MCF 10A (cell line): ENCODE measurements around the gene ACVR2B. TPM values are rescaled to one million over a fixed set of nuclear protein-coding genes. Genes with fewer than 3 reads are reported as not detected.

Experiments
- BruUV-seq: library from RNA; stranded (reverse); fragments of 400-500 nt; replicated peaks from 2 replicates; lab custom pipeline; 2021; lab: Mats Ljungman, UMichigan
- CTCF ChIA-PET: fragments of 300-600 bp; sonication (Branson Sonifier 250); formaldehyde crosslinking; extraction: SDS; loops from one replicate; lab custom pipeline; 2021; ENCODE audit warnings: antibody characterized with exemption, inconsistent platforms; lab: Yijun Ruan, JAX
- POLR2A ChIA-PET: fragments of 300-600, 350-650 bp; sonication (Branson Sonifier 250); formaldehyde crosslinking; extraction: SDS; loops from one replicate; lab custom pipeline; 2020; ENCODE audit warnings: antibody characterized with exemption, inconsistent platforms; lab: Yijun Ruan, JAX
- DNase-seq: peaks from one replicate; pipeline ENCODE4 v3.0.0-alpha.2; 2018; ENCODE audit not compliant: unreplicated experiment
- H3K27ac Mint-ChIP-seq: one replicate; pipeline ENCODE4 v1.8.0; 2022; ENCODE audit warnings: mild to moderate bottlenecking, low read depth, mixed read lengths; ENCODE audit not compliant: unreplicated experiment
- H3K27me3 Mint-ChIP-seq: one replicate; pipeline ENCODE4 v1.8.0; 2022; ENCODE audit warnings: mixed read lengths; ENCODE audit not compliant: insufficient read depth, unreplicated experiment
- H3K36me3 Mint-ChIP-seq: one replicate; pipeline ENCODE4 v1.8.0; 2022; ENCODE audit warnings: mild to moderate bottlenecking, moderate library complexity, mixed read lengths; ENCODE audit not compliant: insufficient read depth, unreplicated experiment
- H3K4me1 Mint-ChIP-seq: one replicate; pipeline ENCODE4 v1.8.0; 2022; ENCODE audit warnings: mixed read lengths; ENCODE audit not compliant: insufficient read depth, unreplicated experiment
- H3K4me3 Mint-ChIP-seq: one replicate; pipeline ENCODE4 v1.8.0; 2022; ENCODE audit warnings: mild to moderate bottlenecking, moderate library complexity, mixed read lengths; ENCODE audit not compliant: unreplicated experiment
- H3K9me3 Mint-ChIP-seq: one replicate; pipeline ENCODE4 v1.8.0; 2022; ENCODE audit warnings: mixed read lengths; ENCODE audit not compliant: unreplicated experiment
- CTCF ChIP-seq: fragments of 200-600 bp; IDR thresholded peaks from one replicate; pipeline ENCODE4 v1.8.0; 2022; ENCODE audit warnings: antibody characterized with exemption, mild to moderate bottlenecking; ENCODE audit not compliant: unreplicated experiment
- intact Hi-C: fragments of 100-400 bp; cut with micrococcal nuclease; formaldehyde crosslinking; loops from 2 replicates; pipeline ENCODE4 v1.14.1; 2022
- total RNA-seq: library from RNA; stranded (reverse); gene quantifications from 2 replicates; pipeline ENCODE4 v1.2.3, GENCODE V29; 2022

Gene ACVR2B
- total RNA-seq, 1 experiment from 2014 or later, result 3.6 TPM

- no peak for DNase-seq
- Mint-ChIP-seq H3K4me3 (no peak overlapping the region), H3K9me3 (no peaks in the 10 kb centered on the region), H3K27ac (no peak overlapping the region), H3K27me3 (no peaks in the 10 kb centered on the region), H3K4me1 (peaks cover 14% of the 10 kb centered on the region), H3K36me3 (no peaks in the 10 kb centered on the region)
- ChIA-PET POLR2A (interaction anchor here (0.6 kb wide), 1 partner anchor 212 kb away, joined by 3 read pairs; no protein-coding TSS in a partner anchor), CTCF (interaction anchor here (0.9 kb wide), 2 partner anchors 23 to 39 kb away, joined by 3 to 5 read pairs; partner anchors contain the start of gene EXOG)
- BruUV-seq, result no TSS peak
- intact Hi-C loops, result no loop called here
- no peak for TF ChIP-seq CTCF
These were observed 3.7 kb downstream of the ACVR2B start for GRCh38 chr3:38457111-38458003.

GRCh38 chr3:38458796-38459498 is 5.3 kb downstream of the ACVR2B start:
- intact Hi-C loops, result no loop called here
- H3K4me1 Mint-ChIP-seq, result peaks cover 14% of the 10 kb centered on the region
- H3K27ac Mint-ChIP-seq, result peak overlapping the region; percentile 19
- POLR2A ChIA-PET, result interaction anchor here (1.0 kb wide), 1 partner anchor 212 kb away, joined by 3 read pairs; no protein-coding TSS in a partner anchor
- CTCF ChIA-PET, result interaction anchor here (0.9 kb wide), 1 partner anchor 17 kb away, joined by 3 read pairs; no protein-coding TSS in a partner anchor
- peak; percentile 85 for DNase-seq
- H3K9me3 Mint-ChIP-seq, result no peaks in the 10 kb centered on the region
- TF ChIP-seq CTCF, result no peak
- no peaks in the 10 kb centered on the region for H3K36me3 Mint-ChIP-seq
- H3K27me3 Mint-ChIP-seq, result no peaks in the 10 kb centered on the region
- BruUV-seq, result no TSS peak
- H3K4me3 Mint-ChIP-seq, result no peak overlapping the region

GRCh38 chr3:38459499-38460048 is 5.9 kb downstream of the ACVR2B start:
- no peaks in the 10 kb centered on the region for H3K27me3 Mint-ChIP-seq
- intact Hi-C loops, result no loop called here
- no peaks in the 10 kb centered on the region for H3K36me3 Mint-ChIP-seq
- ChIA-PET POLR2A (no interaction called here), CTCF (no interaction called here)
- no peak for TF ChIP-seq CTCF
- H3K27ac Mint-ChIP-seq, result peak overlapping the region; percentile 19
- no peak overlapping the region for H3K4me3 Mint-ChIP-seq
- peaks cover 14% of the 10 kb centered on the region for H3K4me1 Mint-ChIP-seq
- BruUV-seq, result no TSS peak
- no peaks in the 10 kb centered on the region for H3K9me3 Mint-ChIP-seq
- no peak for DNase-seq
